Progenitor cell of endocrine pancreas (in vitro differentiated cells): Measurements from ENCODE around the gene VCAN. TPM values are rescaled to one million over a fixed set of nuclear protein-coding genes. Genes with fewer than 3 reads are reported as not detected.

ENCODE experiments used
- DNase-seq: peaks from one replicate; pipeline ENCODE4 v3.0.0; 2021; ENCODE audit warnings: low spot score; ENCODE audit not compliant: unreplicated experiment
- H3K27ac Mint-ChIP-seq: 2 replicates; pipeline ENCODE4 v1.8.0; 2021; ENCODE audit warnings: mild to moderate bottlenecking, moderate library complexity, mixed read lengths
- H3K27me3 Mint-ChIP-seq: 2 replicates; pipeline ENCODE4 v1.8.0; 2021; ENCODE audit warnings: mixed read lengths
- H3K36me3 Mint-ChIP-seq: 2 replicates; pipeline ENCODE4 v1.8.0; 2022; ENCODE audit warnings: mixed read lengths; ENCODE audit not compliant: insufficient read depth
- H3K4me1 Mint-ChIP-seq: 2 replicates; pipeline ENCODE4 v1.8.0; 2021; ENCODE audit warnings: low read depth, mixed read lengths
- H3K4me3 Mint-ChIP-seq: 2 replicates; pipeline ENCODE4 v1.8.0; 2021; ENCODE audit warnings: low read depth, mild to moderate bottlenecking, moderate library complexity, mixed read lengths
- H3K9me3 Mint-ChIP-seq: 2 replicates; pipeline ENCODE4 v1.8.0; 2021; ENCODE audit warnings: low read depth, mixed read lengths
- CTCF ChIP-seq: fragments of 200-600 bp; sonication (generic); IDR thresholded peaks from one replicate; pipeline ENCODE4 v1.5.0; 2021; ENCODE audit warnings: antibody characterized with exemption, mild to moderate bottlenecking; ENCODE audit not compliant: unreplicated experiment
- total RNA-seq: library from RNA; stranded (reverse); gene quantifications from 2 replicates; pipeline ENCODE4 v1.2.1, GENCODE V29; 2021

VCAN gene
- total RNA-seq, 1 donor from 2014 or later: 673 TPM

DNA sequence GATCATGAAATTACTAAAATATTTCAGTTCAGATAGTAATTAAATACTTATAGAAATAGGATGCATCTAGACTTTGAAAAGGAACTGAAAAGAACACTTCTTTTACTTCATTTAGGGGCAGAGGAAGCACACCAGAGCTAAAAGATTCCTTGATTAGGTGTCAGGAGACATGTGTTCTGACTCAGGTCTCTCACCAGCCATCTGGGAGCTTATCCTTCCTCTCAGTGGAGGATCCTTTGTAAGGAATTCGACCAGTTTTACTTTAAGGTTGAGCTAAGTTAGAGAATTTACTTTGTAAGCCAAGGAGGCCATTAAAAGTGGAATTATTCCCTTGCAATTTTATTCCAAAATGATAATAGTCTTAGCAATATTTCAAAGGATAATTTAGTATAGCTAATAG lies 16.7 kb downstream of the VCAN start:
- Mint-ChIP-seq H3K27me3 (no peaks in the 10 kb centered on the region), H3K9me3 (no peaks in the 10 kb centered on the region), H3K4me3 (no peak overlapping the region), H3K36me3 (peaks cover 52% of the 10 kb centered on the region), H3K27ac (no peak overlapping the region), H3K4me1 (peaks cover 1% of the 10 kb centered on the region)
- no peak for TF ChIP-seq CTCF
- no peak for DNase-seq

DNA sequence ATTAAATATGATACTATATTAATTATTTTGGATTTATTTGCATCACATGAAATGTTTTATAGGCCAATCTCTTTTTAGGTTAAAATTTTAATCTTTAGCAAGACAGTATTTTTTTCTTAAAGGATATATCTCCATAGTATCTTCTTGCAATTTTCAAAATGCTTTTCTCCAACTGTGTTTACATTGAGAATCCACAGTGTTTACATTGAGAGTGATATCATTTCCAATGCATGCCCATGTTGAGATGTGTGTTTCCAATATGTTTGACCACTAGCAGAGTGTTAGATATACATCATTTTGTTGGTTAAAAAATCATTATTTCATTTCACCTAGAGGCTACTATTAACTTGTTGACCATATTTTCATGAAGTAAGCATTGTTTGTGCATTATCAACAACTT lies 17.3 kb downstream of the VCAN start:
- TF ChIP-seq CTCF: no peak
- DNase-seq: no peak
- Mint-ChIP-seq H3K9me3 (no peaks in the 10 kb centered on the region), H3K4me1 (peaks cover 3% of the 10 kb centered on the region), H3K27ac (no peak overlapping the region), H3K4me3 (no peak overlapping the region), H3K36me3 (peaks cover 53% of the 10 kb centered on the region), H3K27me3 (no peaks in the 10 kb centered on the region)

- Mint-ChIP-seq H3K9me3 (no peaks in the 10 kb centered on the region), H3K27me3 (no peaks in the 10 kb centered on the region), H3K27ac (no peak overlapping the region), H3K4me3 (no peak overlapping the region), H3K36me3 (peaks cover 47% of the 10 kb centered on the region), H3K4me1 (peaks cover 4% of the 10 kb centered on the region)
- no peak for TF ChIP-seq CTCF
- DNase-seq: no peak
Measured at GRCh38 chr5:83490203-83490602, 18.7 kb downstream of the VCAN start.

DNA sequence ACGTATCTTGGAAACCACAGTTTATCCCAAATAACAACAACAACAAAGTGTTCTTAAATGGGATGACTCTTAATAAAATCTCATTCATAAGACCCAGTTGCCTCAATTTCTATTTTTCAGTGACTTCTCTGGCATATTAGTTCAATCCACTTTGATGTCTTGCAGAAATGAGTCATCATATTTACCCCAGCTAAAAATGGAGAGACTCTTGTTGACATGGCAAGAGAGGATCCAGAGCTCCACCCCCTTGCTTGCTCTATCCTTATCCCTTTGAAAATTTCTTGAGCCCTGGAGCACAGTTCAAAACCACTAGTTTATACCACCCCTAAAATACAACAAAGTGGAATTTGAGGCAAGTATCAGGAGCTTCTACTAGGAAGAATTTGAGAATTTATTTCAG lies 20.8 kb downstream of the VCAN start:
- H3K9me3 Mint-ChIP-seq: no peaks in the 10 kb centered on the region
- H3K36me3 Mint-ChIP-seq: peaks cover 48% of the 10 kb centered on the region
- H3K4me1 Mint-ChIP-seq: peaks cover 5% of the 10 kb centered on the region
- H3K27me3 Mint-ChIP-seq: no peaks in the 10 kb centered on the region
- no peak for DNase-seq
- no peak overlapping the region for H3K27ac Mint-ChIP-seq
- no peak for TF ChIP-seq CTCF
- H3K4me3 Mint-ChIP-seq: no peak overlapping the region

GRCh38 chr5:83493644-83494043 lies 22.1 kb downstream of the VCAN start:
- no peak for TF ChIP-seq CTCF
- no peak overlapping the region for H3K27ac Mint-ChIP-seq
- no peaks in the 10 kb centered on the region for H3K27me3 Mint-ChIP-seq
- peaks cover 5% of the 10 kb centered on the region for H3K4me1 Mint-ChIP-seq
- peaks cover 57% of the 10 kb centered on the region for H3K36me3 Mint-ChIP-seq
- DNase-seq: no peak
- H3K4me3 Mint-ChIP-seq: no peak overlapping the region
- H3K9me3 Mint-ChIP-seq: no peaks in the 10 kb centered on the region
